ENCODE results near the gene FEM1C.

FEM1C gene

DNA sequence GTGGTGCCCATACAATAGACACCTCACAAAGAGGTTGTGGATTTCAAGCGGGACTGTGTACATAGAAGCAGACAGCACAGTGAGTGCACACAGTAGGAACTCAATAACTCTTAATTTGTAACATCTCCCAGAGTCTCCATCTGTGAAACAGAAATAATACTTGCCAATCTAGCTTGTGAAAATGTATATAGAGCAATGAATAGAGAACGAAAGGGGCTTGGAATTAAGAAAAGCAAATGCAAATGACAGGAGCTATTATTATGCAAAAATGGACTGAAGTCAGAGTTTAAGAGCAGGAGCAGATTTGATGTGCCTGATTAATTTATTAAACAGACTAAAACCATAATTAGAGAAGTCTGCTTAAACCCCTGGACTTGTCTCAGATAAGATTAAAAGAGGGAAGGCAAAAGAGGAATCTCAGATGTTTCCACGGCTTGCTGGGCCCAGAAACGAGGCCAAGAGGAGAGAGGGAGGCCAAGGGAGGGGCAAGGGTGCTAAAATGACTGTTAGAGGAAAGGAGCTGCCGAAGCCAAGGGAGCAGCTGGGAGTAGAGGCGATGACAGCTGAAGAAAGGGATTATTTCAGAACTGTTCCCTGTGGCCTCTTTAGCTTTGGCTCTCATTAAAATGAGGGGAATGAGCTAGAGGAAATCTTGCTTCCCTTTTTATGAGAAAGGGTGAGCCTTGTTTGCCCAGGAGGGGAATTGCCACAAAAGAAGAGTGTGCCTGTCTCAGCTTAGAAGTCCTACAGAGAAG, 72.1 kb downstream of the FEM1C start:
- 53% methylated on average over 6 of the region's 6 CpGs for WGBS
- no peaks in the 10 kb centered on the region for H3K27me3 ChIP-seq (ENCODE audit: insufficient read depth, low read length)

DNA sequence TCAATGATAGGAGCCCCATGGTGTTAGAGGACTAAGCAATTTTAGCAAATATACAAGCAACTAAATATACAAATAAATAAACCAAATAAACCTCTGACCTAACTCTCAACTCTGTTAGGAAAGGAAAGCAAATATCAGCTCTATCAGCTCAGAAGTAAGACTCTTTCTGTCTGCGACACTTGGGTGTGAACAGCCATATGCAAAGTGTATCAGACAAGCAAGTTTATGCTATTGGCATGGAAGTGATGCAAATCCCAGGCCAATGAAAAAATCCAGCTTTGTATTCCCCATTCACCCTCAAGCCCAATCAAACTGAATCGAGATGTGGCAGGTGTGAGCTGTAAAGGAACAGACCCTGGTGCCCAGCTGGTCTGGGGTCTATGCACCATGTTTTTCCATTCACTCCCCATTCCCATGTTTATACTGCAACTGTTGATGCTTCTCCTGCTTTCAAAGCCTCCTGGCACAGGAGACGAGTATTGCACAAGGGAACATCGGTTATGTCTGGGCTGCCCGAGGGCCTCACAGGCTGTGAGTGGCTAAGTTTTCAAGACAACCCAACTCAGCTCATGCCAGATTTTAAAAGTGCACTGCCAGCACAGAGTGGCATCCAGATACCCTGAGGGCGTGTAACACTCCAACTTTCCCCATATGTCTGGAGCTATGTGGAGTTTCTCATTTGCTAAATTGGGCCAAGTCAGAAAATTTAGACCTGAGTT, 73.1 kb downstream of the FEM1C start:
- 94% methylated on average over 6 of the region's 6 CpGs for WGBS
- no peaks in the 10 kb centered on the region for H3K36me3 ChIP-seq (ENCODE audit: insufficient read depth, low read length)
- no peak overlapping the region for H3K9ac ChIP-seq (ENCODE audit: low read depth, low read length)
- peaks cover 12% of the 10 kb centered on the region; the same call in 1 of the 2 replicates for H3K4me1 ChIP-seq (ENCODE audit: insufficient read depth, low read length)
- H3K27ac ChIP-seq (ENCODE audit: low read depth, low read length): no peak overlapping the region
- no peaks in the 10 kb centered on the region for H3K27me3 ChIP-seq (ENCODE audit: insufficient read depth, low read length)
- H3K4me3 ChIP-seq (ENCODE audit: low read length): no peak overlapping the region
- H3K9me3 ChIP-seq (ENCODE audit: insufficient read depth, low read depth, low read length): no peaks in the 10 kb centered on the region

More for the DNA sequence above, 72.1 kb downstream of the FEM1C start:
- H3K36me3 ChIP-seq (ENCODE audit: insufficient read depth, low read length): no peaks in the 10 kb centered on the region
- no peak overlapping the region for H3K9ac ChIP-seq (ENCODE audit: low read depth, low read length)
- H3K27ac ChIP-seq (ENCODE audit: low read depth, low read length): no peak overlapping the region
- no peaks in the 10 kb centered on the region for H3K9me3 ChIP-seq (ENCODE audit: insufficient read depth, low read depth, low read length)
- H3K4me1 ChIP-seq (ENCODE audit: insufficient read depth, low read length): peaks cover 12% of the 10 kb centered on the region; the same call in 1 of the 2 replicates
- H3K4me3 ChIP-seq (ENCODE audit: low read length): no peak overlapping the region

DNA sequence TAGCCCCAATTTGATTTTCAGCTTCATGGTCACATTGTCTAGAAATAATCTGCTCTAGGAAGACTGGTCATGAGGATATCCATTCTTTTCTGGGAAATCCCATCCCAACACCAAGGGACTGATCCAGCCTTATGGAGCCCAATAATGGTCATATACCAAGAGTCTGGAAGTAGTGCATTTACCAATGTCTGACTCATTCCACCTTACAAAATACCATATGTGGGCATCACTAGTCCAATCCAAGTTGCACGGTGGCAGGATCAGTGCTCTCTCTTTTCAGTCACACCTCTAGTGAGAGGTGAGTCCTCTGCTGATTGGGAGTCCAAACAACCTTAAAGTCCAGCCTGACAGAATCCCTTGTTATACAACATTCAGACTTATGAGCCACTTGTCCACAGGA, 73.7 kb downstream of the FEM1C start:
- H3K9ac ChIP-seq (ENCODE audit: low read depth, low read length): no peak overlapping the region
- H3K4me3 ChIP-seq (ENCODE audit: low read length): no peak overlapping the region
- no peak overlapping the region for H3K27ac ChIP-seq (ENCODE audit: low read depth, low read length)
- H3K4me1 ChIP-seq (ENCODE audit: insufficient read depth, low read length): peaks cover 12% of the 10 kb centered on the region; the same call in 1 of the 2 replicates
- no peaks in the 10 kb centered on the region for H3K36me3 ChIP-seq (ENCODE audit: insufficient read depth, low read length)
- H3K27me3 ChIP-seq (ENCODE audit: insufficient read depth, low read length): no peaks in the 10 kb centered on the region
- H3K9me3 ChIP-seq (ENCODE audit: insufficient read depth, low read depth, low read length): no peaks in the 10 kb centered on the region
- WGBS: 96% methylated on average over 1 of the region's 1 CpG

Measured in HUES64 (cell line).